ENCODE data around the gene VOPP1.

DNA sequence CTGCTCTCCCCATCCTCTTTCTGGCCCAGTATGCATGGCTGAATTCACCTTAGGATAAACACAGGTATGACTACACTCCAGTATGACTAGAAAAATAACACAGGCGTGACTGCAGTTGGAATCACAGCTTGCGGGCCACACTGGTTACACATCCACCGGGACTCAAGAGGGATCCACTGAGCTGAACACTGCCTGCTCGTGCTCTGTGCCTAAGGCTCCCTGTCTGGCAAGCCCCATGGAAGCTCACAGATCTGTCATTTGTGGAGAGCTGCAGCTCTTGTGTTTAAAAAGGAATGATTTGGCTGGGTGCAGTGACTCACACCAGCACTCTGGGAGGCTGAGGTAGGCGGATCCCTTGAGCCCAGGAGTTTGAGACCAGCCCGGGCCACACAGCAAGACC, 26.8 kb downstream of the VOPP1 start:
- no peak for TF ChIP-seq EP300 (IDR thresholded peaks at IDR 0.05)
- peak in 1 of 3 experiments; percentile 9 for TF ChIP-seq CTCF (IDR thresholded peaks at IDR 0.05)
- TF ChIP-seq POLR2A (IDR thresholded peaks at IDR 0.05; ENCODE audit: low read depth) = no peak
